Loucy (cell line): ENCODE measurements around the gene LIPI.

Experiments
- H2AFZ ChIP-seq: fragments of 200-600 bp; sonication (generic); 2 replicates; pipeline ENCODE4 v1.6.0; 2016; ENCODE audit warnings: antibody characterized with exemption, mild to moderate bottlenecking, low read length, moderate library complexity
- H3F3A ChIP-seq: fragments of 200-600 bp; 2 replicates; pipeline ENCODE4 v1.6.0; 2016; ENCODE audit warnings: antibody characterized with exemption, low read depth, mild to moderate bottlenecking
- H3K27me3 ChIP-seq: fragments of 200-600 bp; sonication (generic); 2 replicates; pipeline ENCODE4 v1.6.1; 2014; ENCODE audit warnings: low read length, mild to moderate bottlenecking; ENCODE audit not compliant: insufficient read depth, poor library complexity, severe bottlenecking
- H3K36me3 ChIP-seq: fragments of 200-600 bp; sonication (generic); 2 replicates; pipeline ENCODE4 v1.6.1; 2016; ENCODE audit warnings: low read length; ENCODE audit not compliant: insufficient read depth
- H3K4me1 ChIP-seq: fragments of 200-600 bp; sonication (generic); 2 replicates; pipeline ENCODE4 v1.5.1; 2014; ENCODE audit warnings: low read length, mild to moderate bottlenecking; ENCODE audit not compliant: insufficient read depth, poor library complexity, severe bottlenecking
- H3K4me2 ChIP-seq: fragments of 200-600 bp; sonication (generic); 2 replicates; pipeline ENCODE4 v1.6.0; 2014; ENCODE audit warnings: antibody characterized with exemption, low read length, low read depth, mild to moderate bottlenecking; ENCODE audit not compliant: poor library complexity, severe bottlenecking
- H3K4me3 ChIP-seq: fragments of 200-600 bp; sonication (generic); 2 replicates; pipeline ENCODE4 v1.5.1; 2014; ENCODE audit warnings: low read length, mild to moderate bottlenecking, mixed read lengths; ENCODE audit not compliant: poor library complexity, severe bottlenecking
- H3K79me2 ChIP-seq: fragments of 200-600 bp; sonication (generic); 2 replicates; pipeline ENCODE4 v1.6.1; 2014; ENCODE audit warnings: low read length; ENCODE audit not compliant: insufficient read depth
- H3K9ac ChIP-seq: fragments of 200-600 bp; sonication (generic); 2 replicates; pipeline ENCODE4 v1.6.0; 2014; ENCODE audit warnings: mild to moderate bottlenecking, low read depth, low read length, moderate library complexity; ENCODE audit not compliant: poor library complexity, severe bottlenecking
- H3K9me2 ChIP-seq: fragments of 200-600 bp; sonication (generic); replicated peaks from 2 replicates; pipeline ENCODE4 v1.6.1; 2016; ENCODE audit warnings: low read depth, low read length, mixed read lengths
- H3K9me3 ChIP-seq: fragments of 200-600 bp; sonication (generic); 2 replicates; pipeline ENCODE4 v1.6.1; 2014; ENCODE audit warnings: mild to moderate bottlenecking, antibody characterized with exemption, low read length, low read depth; ENCODE audit not compliant: insufficient read depth
- H4K20me1 ChIP-seq: fragments of 200-600 bp; sonication (generic); 2 replicates; pipeline ENCODE4 v1.6.0; 2014; ENCODE audit warnings: antibody characterized with exemption, low read length, mild to moderate bottlenecking; ENCODE audit not compliant: insufficient read depth, poor library complexity, severe bottlenecking
- CTCF ChIP-seq: fragments of 200-600 bp; sonication (generic); conservative IDR thresholded peaks from 2 replicates; pipeline ENCODE4 v1.5.1; 2014; ENCODE audit warnings: mild to moderate bottlenecking, antibody characterized with exemption, low read length
- EZH2phosphoT487 ChIP-seq: fragments of 200-600 bp; IDR thresholded peaks from 2 replicates; pipeline ENCODE4 v1.6.1; 2018; ENCODE audit warnings: antibody characterized with exemption, mild to moderate bottlenecking, moderate library complexity, borderline replicate concordance

Gene LIPI

GRCh38 chr21:14084068-14084501 lies 126.7 kb downstream of the LIPI start:
- no peaks in the 10 kb centered on the region for H3K27me3 ChIP-seq
- H3K36me3 ChIP-seq, result no peaks in the 10 kb centered on the region
- no peak for TF ChIP-seq CTCF
- TF ChIP-seq EZH2phosphoT487, result no peak
- H3K4me1 ChIP-seq, result no peaks in the 10 kb centered on the region
- no peaks in the 10 kb centered on the region for H3K9me2 ChIP-seq
- H3K9ac ChIP-seq, result no peak overlapping the region
- H3K79me2 ChIP-seq, result no peaks in the 10 kb centered on the region
- H3K4me3 ChIP-seq, result no peak overlapping the region
- H3F3A ChIP-seq, result no peaks in the 10 kb centered on the region
- H3K9me3 ChIP-seq, result no peaks in the 10 kb centered on the region
- no peak overlapping the region for H3K4me2 ChIP-seq
- H2AFZ ChIP-seq, result no peak overlapping the region
- H4K20me1 ChIP-seq, result no peaks in the 10 kb centered on the region

- Histone ChIP-seq H3K9ac (no peak overlapping the region), H3K9me2 (no peaks in the 10 kb centered on the region), H3K9me3 (no peaks in the 10 kb centered on the region), H3K4me3 (no peak overlapping the region), H4K20me1 (no peaks in the 10 kb centered on the region), H3K4me2 (no peak overlapping the region), H3K79me2 (no peaks in the 10 kb centered on the region), H3F3A (no peaks in the 10 kb centered on the region), H3K27me3 (no peaks in the 10 kb centered on the region), H2AFZ (no peak overlapping the region), H3K36me3 (no peaks in the 10 kb centered on the region), H3K4me1 (no peaks in the 10 kb centered on the region)
- no peak for TF ChIP-seq CTCF
- no peak for TF ChIP-seq EZH2phosphoT487
Measured at GRCh38 chr21:14080764-14081096, 130.0 kb downstream of the LIPI start.

DNA sequence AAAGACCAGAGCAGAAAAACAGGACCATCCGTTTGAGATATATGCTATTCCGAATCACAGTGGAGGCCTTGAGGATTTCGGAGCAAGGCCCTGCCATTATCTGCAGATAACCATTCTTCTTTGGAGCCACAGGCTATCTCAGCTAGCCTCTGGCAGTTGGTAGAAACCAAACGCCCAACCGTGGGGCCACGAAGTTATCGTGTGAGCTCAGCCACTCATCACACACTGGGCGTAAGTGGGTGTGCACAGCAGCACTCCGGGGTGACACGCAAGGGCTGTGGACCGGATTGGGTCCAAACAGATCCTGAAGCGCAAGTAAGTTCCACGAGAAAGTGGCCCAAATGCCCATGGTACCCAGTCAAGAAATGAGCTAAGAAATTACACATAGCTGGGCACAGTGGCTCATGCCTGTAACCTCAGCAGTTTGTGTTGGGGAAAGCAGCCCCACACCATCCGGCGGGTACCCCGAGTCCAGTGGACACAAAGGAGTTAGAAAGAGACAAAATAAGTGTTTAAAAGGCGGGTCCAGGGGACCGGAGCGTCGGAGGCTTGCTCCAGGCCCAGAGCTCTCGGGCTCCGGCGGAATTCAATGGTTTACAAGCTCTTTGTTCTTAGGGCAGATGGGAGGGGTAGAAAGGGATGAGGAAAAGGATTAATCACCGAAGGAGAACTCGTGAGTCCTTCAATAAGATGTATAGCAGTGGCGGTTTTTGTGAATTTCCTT lies 130.6 kb downstream of the LIPI start:
- Histone ChIP-seq H3K4me2 (no peak overlapping the region), H2AFZ (no peak overlapping the region), H4K20me1 (no peaks in the 10 kb centered on the region), H3K27me3 (no peaks in the 10 kb centered on the region), H3K79me2 (no peaks in the 10 kb centered on the region), H3K4me1 (no peaks in the 10 kb centered on the region), H3K4me3 (no peak overlapping the region), H3K9ac (no peak overlapping the region), H3F3A (no peaks in the 10 kb centered on the region), H3K9me3 (no peaks in the 10 kb centered on the region), H3K9me2 (no peaks in the 10 kb centered on the region), H3K36me3 (no peaks in the 10 kb centered on the region)
- TF ChIP-seq EZH2phosphoT487 (no peak), CTCF (no peak)
